Measurements from ENCODE around the gene CPA5.

CPA5 gene

GRCh38 chr7:130379532-130379920 lies 34.9 kb downstream of the CPA5 start:
- DNase-seq (ENCODE audit: low spot score) = no peak

- DNase-seq (ENCODE audit: low spot score) = no peak
Measured at GRCh38 chr7:130379921-130380860, 35.6 kb downstream of the CPA5 start, which contains the start of gene CPA1. Gene CPA1, plus strand, starts transcription at chr7:130380494. Its CDS starts 27 bp downstream, at chr7:130380521.

GRCh38 chr7:130380861-130381455 lies 36.3 kb downstream of the CPA5 start:
- no peak for DNase-seq (ENCODE audit: low spot score)

GRCh38 chr7:130381468-130382312 lies 37.1 kb downstream of the CPA5 start:
- no peak for DNase-seq (ENCODE audit: low spot score)

GRCh38 chr7:130383187-130383980 lies 38.8 kb downstream of the CPA5 start:
- DNase-seq (ENCODE audit: low spot score) = no peak

- DNase-seq (ENCODE audit: low spot score) = no peak
Measured at GRCh38 chr7:130384371-130384801, 39.8 kb downstream of the CPA5 start.

GRCh38 chr7:130384841-130385599 lies 40.4 kb downstream of the CPA5 start:
- DNase-seq (ENCODE audit: low spot score) = no peak

GRCh38 chr7:130385600-130386066 lies 41.0 kb downstream of the CPA5 start:
- DNase-seq (ENCODE audit: low spot score) = no peak

GRCh38 chr7:130386876-130387275 lies 42.3 kb downstream of the CPA5 start:
- no peak for DNase-seq (ENCODE audit: low spot score)

- no peak for DNase-seq (ENCODE audit: low spot score)
Measured at GRCh38 chr7:130387306-130387627, 42.7 kb downstream of the CPA5 start.

- DNase-seq (ENCODE audit: low spot score) = no peak
Measured at GRCh38 chr7:130387628-130388403, 43.2 kb downstream of the CPA5 start.

GRCh38 chr7:130388671-130389070 lies 44.1 kb downstream of the CPA5 start:
- DNase-seq (ENCODE audit: low spot score) = no peak

- no peak for DNase-seq (ENCODE audit: low spot score)
Measured at GRCh38 chr7:130390486-130390885, 45.9 kb downstream of the CPA5 start.

GRCh38 chr7:130393101-130393561 lies 48.5 kb downstream of the CPA5 start:
- no peak for DNase-seq (ENCODE audit: low spot score)

GRCh38 chr7:130393841-130394411 lies 49.3 kb downstream of the CPA5 start:
- DNase-seq (ENCODE audit: low spot score) = no peak

GRCh38 chr7:130394421-130395195 lies 50.0 kb downstream of the CPA5 start:
- no peak for DNase-seq (ENCODE audit: low spot score)

GRCh38 chr7:130395421-130395820 lies 50.8 kb downstream of the CPA5 start:
- no peak for DNase-seq (ENCODE audit: low spot score)

GRCh38 chr7:130396109-130396508 lies 51.5 kb downstream of the CPA5 start:
- DNase-seq (ENCODE audit: low spot score) = no peak
